T-helper 22 cell (primary cell): Measurements from ENCODE around the gene PROK1.

Source experiments
- DNase-seq: peaks from one replicate; pipeline ENCODE4 v3.0.0-alpha.2; 2020; ENCODE audit warnings: low read depth

Gene PROK1

GRCh38 chr1:110465038-110465813, 14.3 kb downstream of the PROK1 start:
- DNase-seq: no peak

GRCh38 chr1:110465814-110466380, 14.9 kb downstream of the PROK1 start:
- no peak for DNase-seq

GRCh38 chr1:110466646-110467280, 15.8 kb downstream of the PROK1 start:
- no peak for DNase-seq

- DNase-seq: no peak
These were observed 20.2 kb downstream of the PROK1 start for GRCh38 chr1:110471131-110471530.

GRCh38 chr1:110472546-110472945, 21.6 kb downstream of the PROK1 start:
- DNase-seq: no peak

GRCh38 chr1:110474444-110474843, 23.5 kb downstream of the PROK1 start:
- DNase-seq: no peak

- DNase-seq: no peak
These were observed 24.5 kb downstream of the PROK1 start for GRCh38 chr1:110475362-110476027.

- DNase-seq: no peak
These were observed 25.2 kb downstream of the PROK1 start for GRCh38 chr1:110476028-110476765.

- DNase-seq: no peak
These were observed 26.1 kb downstream of the PROK1 start for GRCh38 chr1:110477041-110477440.

GRCh38 chr1:110477445-110477957, 26.6 kb downstream of the PROK1 start:
- DNase-seq: no peak

GRCh38 chr1:110477967-110478640, 27.2 kb downstream of the PROK1 start:
- DNase-seq: no peak

- DNase-seq: no peak
These were observed 27.9 kb downstream of the PROK1 start for GRCh38 chr1:110478886-110479285.

- no peak for DNase-seq
These were observed 29.6 kb downstream of the PROK1 start for GRCh38 chr1:110480356-110481096.

GRCh38 chr1:110481968-110482623, 31.1 kb downstream of the PROK1 start:
- no peak for DNase-seq

GRCh38 chr1:110482662-110483307, 31.8 kb downstream of the PROK1 start:
- no peak for DNase-seq

GRCh38 chr1:110483308-110483685, 32.3 kb downstream of the PROK1 start:
- DNase-seq: no peak

- DNase-seq: no peak
These were observed 33.9 kb downstream of the PROK1 start for GRCh38 chr1:110484801-110485200.

- no peak for DNase-seq
These were observed 34.8 kb downstream of the PROK1 start for GRCh38 chr1:110485725-110486124.

GRCh38 chr1:110487726-110488125, 36.8 kb downstream of the PROK1 start:
- no peak for DNase-seq

- no peak for DNase-seq
These were observed 37.2 kb downstream of the PROK1 start for GRCh38 chr1:110488161-110488560.
